ENCODE data around the gene NCK2. TPM values are rescaled to one million over a fixed set of nuclear protein-coding genes. Genes with fewer than 3 reads are reported as not detected.

NCK2 gene
- total RNA-seq, 1 donor from 2014 or later = 82.9 TPM

DNA sequence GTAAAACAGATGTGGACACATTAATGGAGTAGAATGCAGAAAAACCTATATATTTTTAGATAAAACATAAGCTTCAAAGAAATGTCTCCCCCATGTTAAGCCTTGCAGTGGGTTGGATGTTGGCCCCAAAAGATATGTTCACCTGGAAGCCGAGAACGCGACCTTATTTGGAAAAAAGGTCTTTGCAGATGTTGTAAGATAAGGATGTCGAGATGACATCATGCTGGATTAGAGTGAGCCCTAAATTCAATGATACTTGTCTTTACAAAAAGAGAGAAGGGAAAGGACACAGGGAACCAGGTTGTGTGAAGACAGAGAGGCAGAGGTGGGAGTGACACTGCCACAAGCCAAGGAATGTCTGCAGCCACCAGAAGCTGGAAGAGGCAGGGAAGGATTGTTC is 3.1 kb upstream of the NCK2 start:
- DNase-seq (ENCODE audit: low read depth) = no peak
- H3K4me3 ChIP-seq (ENCODE audit: low read depth, low read length) = no peak overlapping the region
- H3K36me3 ChIP-seq (ENCODE audit: control insufficient read depth, insufficient read depth, low read length) = no peaks in the 10 kb centered on the region
- TF ChIP-seq, protein P1, sequence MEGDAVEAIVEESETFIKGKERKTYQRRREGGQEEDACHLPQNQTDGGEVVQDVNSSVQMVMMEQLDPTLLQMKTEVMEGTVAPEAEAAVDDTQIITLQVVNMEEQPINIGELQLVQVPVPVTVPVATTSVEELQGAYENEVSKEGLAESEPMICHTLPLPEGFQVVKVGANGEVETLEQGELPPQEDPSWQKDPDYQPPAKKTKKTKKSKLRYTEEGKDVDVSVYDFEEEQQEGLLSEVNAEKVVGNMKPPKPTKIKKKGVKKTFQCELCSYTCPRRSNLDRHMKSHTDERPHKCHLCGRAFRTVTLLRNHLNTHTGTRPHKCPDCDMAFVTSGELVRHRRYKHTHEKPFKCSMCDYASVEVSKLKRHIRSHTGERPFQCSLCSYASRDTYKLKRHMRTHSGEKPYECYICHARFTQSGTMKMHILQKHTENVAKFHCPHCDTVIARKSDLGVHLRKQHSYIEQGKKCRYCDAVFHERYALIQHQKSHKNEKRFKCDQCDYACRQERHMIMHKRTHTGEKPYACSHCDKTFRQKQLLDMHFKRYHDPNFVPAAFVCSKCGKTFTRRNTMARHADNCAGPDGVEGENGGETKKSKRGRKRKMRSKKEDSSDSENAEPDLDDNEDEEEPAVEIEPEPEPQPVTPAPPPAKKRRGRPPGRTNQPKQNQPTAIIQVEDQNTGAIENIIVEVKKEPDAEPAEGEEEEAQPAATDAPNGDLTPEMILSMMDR (IDR thresholded peaks at IDR 0.05; ENCODE audit: insufficient read depth, low read length, poor library complexity, severe bottlenecking) = no peak
- H3K27me3 ChIP-seq (ENCODE audit: control insufficient read depth, insufficient read depth, low read length) = no peaks in the 10 kb centered on the region

DNA sequence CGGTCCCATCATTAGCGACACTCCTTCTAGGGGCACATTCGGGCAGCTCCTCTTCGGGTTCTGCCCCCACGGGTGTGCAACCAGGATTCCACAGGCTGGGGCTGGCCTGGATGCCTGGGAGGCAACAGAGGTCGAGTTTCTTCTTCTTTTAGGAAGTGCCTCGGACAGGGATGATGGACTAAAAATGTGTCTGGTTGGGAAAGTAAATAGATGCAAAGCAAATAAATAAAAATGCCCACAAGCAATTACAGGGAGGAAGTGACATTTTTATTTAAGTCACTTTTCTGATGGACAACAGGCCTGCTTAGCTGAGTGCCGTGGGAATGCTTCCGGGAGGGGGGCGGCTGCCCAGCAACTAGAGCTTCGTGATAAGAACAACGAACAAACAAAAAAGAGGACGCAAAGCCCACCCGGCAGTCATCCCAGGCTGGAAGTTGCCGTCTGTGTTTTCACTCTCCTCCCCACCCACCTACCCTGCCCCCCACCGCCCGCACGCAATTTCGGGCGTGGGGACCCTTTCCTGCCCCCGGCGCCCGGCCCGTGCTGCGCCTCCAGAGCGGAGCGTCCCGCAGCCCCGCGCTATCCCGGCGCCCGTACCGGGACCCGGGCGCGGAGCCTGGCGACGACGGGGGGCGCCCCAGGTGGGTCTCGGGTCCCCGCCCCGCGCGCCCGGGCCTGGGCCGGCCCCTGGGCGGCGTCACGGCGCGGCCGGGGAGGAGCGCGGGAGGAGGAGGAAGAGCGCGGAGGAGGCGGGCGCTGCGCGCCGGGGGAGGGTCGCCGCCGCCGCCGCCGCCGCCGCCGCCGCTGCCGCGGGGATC is 412 bp upstream of the NCK2 start:
- no peaks in the 10 kb centered on the region for H3K27me3 ChIP-seq (ENCODE audit: control insufficient read depth, insufficient read depth, low read length)

DNA sequence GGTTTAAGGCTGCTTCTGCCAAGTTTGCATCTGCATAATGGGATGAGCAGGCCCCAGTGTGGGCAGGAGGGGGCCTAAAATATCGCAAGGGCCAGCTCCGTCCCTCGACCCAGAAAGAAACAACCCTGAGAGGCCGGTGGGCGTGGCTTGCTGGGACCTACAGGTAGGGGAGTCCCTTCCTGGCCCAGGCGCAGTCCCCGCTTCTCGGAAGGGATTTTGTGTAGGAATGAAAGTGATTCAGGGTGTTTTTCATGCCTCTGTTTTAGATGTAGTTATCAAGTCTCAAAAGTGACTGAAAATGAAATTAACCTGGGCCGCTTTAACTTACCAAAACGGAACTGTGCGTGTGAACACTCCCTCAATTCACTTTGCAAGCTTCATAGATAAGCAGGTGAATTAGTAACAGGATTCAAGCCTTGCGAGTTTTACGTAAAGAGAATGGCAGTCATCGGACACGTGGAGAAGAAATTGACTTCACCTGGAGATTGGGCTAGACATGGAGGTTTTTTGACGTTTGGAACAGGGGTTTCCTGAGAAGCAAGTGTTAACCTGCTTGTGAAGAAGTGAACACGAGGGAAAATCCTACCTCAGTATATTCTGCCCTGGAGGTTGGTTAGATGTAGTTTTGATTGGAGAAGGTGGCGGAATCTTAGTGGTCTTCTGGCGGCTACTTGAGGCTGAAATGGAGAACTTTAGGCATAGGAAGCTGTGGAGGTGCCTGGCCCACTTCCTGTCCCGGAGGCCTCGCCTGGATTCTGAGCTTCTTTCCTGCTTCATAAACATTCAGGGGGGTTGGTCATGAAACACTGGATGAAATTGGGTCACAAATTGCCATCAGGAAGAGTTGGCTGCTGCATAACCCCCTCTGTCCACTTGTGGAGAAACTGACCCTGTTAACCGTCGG is 1.7 kb downstream of the NCK2 start:
- H3K36me3 ChIP-seq (ENCODE audit: control insufficient read depth, insufficient read depth, low read length) = no peaks in the 10 kb centered on the region
- peak overlapping the region; percentile 68 for H3K4me3 ChIP-seq (ENCODE audit: low read depth, low read length)
- H3K27me3 ChIP-seq (ENCODE audit: control insufficient read depth, insufficient read depth, low read length) = no peaks in the 10 kb centered on the region
- TF ChIP-seq, protein P1 (IDR thresholded peaks at IDR 0.05; ENCODE audit: insufficient read depth, low read length, poor library complexity, severe bottlenecking) = no peak
- DNase-seq (ENCODE audit: low read depth) = no peak

More for the DNA sequence above, 412 bp upstream of the NCK2 start:
- Histone ChIP-seq H3K36me3 (ENCODE audit: control insufficient read depth, insufficient read depth, low read length) (no peaks in the 10 kb centered on the region), H3K4me3 (ENCODE audit: low read depth, low read length) (peak overlapping the region; percentile 60)
- TF ChIP-seq, protein P1 (IDR thresholded peaks at IDR 0.05; ENCODE audit: insufficient read depth, low read length, poor library complexity, severe bottlenecking) = no peak
- no peak for DNase-seq (ENCODE audit: low read depth)

- Histone ChIP-seq H3K36me3 (ENCODE audit: control insufficient read depth, insufficient read depth, low read length) (no peaks in the 10 kb centered on the region), H3K4me3 (ENCODE audit: low read depth, low read length) (no peak overlapping the region), H3K27me3 (ENCODE audit: control insufficient read depth, insufficient read depth, low read length) (no peaks in the 10 kb centered on the region)
- DNase-seq (ENCODE audit: low read depth) = no peak
- TF ChIP-seq, protein P1 (IDR thresholded peaks at IDR 0.05; ENCODE audit: insufficient read depth, low read length, poor library complexity, severe bottlenecking) = no peak
Observed at GRCh38 chr2:105747254-105747894, 2.7 kb downstream of the NCK2 start.

DNA sequence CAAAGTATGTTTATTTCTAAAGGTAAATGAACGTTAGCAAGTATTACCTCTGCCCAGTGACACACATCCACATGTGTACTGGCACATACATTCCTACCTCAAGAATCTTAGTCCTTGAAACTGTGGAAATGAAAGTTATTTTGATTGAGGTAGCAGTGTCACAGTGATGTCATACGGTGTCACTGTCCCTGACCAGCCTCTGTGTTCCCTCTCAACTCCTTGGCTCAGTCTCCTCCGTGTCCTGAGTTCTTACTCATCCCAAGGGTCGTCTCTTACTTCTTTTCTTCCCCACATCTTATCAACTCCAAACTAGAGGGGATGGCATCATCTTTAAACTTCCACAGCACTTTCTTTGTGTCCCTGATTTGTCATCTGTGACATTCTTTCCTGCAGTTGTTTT is 3.3 kb downstream of the NCK2 start:
- DNase-seq (ENCODE audit: low read depth) = no peak
- Histone ChIP-seq H3K27me3 (ENCODE audit: control insufficient read depth, insufficient read depth, low read length) (no peaks in the 10 kb centered on the region), H3K4me3 (ENCODE audit: low read depth, low read length) (no peak overlapping the region), H3K36me3 (ENCODE audit: control insufficient read depth, insufficient read depth, low read length) (no peaks in the 10 kb centered on the region)
- TF ChIP-seq, protein P1 (IDR thresholded peaks at IDR 0.05; ENCODE audit: insufficient read depth, low read length, poor library complexity, severe bottlenecking) = no peak
